Heart left ventricle (tissue), 16 donors: ENCODE results near the gene ARSB. TPM values are rescaled to one million over a fixed set of nuclear protein-coding genes. Genes with fewer than 3 reads are reported as not detected.

ENCODE experiments used
- ATAC-seq, 4 donors: fragments of 200-7000 bp; cut with Tn5 transposase; one replicate each; pipeline ENCODE4 v1.9.1; 2020 to 2022; ENCODE audit warnings: moderate library complexity in 4 of 4, mild to moderate bottlenecking in 3 of 4, moderate number of reproducible peaks in 1 of 4
- DNase-seq, 5 donors: peaks; one replicate each; pipeline ENCODE4 v3.0.0-alpha.2; 2020
- H3K27ac ChIP-seq, 12 donors: fragments of 200-600 bp; sonication (generic) in 4 of 12; one replicate each; pipeline versions ENCODE4 v1.5.0 to v1.8.0; 2016 to 2022; ENCODE audit warnings: mild to moderate bottlenecking in 2 of 12
- H3K27me3 ChIP-seq, 9 donors: fragments of 200-600 bp; sonication (generic) in 2 of 9; one replicate each; pipeline versions ENCODE4 v1.5.1 to v1.8.0; 2016 to 2022; ENCODE audit warnings: mild to moderate bottlenecking in 3 of 9
- H3K36me3 ChIP-seq, 9 donors: fragments of 200-600 bp; sonication (generic) in 2 of 9; one replicate each; pipeline versions ENCODE4 v1.5.0 to v1.8.0; 2018 to 2022; ENCODE audit warnings: mild to moderate bottlenecking in 2 of 9
- H3K4me1 ChIP-seq, 12 donors: fragments of 200-600 bp; sonication (generic) in 4 of 12; one replicate each; pipeline versions ENCODE4 v1.5.0 to v1.8.0; 2016 to 2022; ENCODE audit warnings: mild to moderate bottlenecking in 3 of 12
- H3K4me3 ChIP-seq, 12 donors: fragments of 200-600 bp; sonication (generic) in 4 of 12; one replicate each; pipeline versions ENCODE4 v1.5.0 to v1.8.0; 2017 to 2022; ENCODE audit warnings: mild to moderate bottlenecking in 9 of 12, moderate library complexity in 4 of 12
- H3K9me3 ChIP-seq, 12 donors: fragments of 200-600 bp; sonication (generic) in 4 of 12; one replicate each; pipeline versions ENCODE4 v1.5.0 to v1.8.0; 2016 to 2022; ENCODE audit warnings: mild to moderate bottlenecking in 1 of 12
- POLR2A ChIP-seq, 2 donors: fragments of 450-650 bp; IDR thresholded peaks; one replicate each; pipeline ENCODE4 v1.6.1; 2017; ENCODE audit warnings: antibody characterized with exemption in 2 of 2, mild to moderate bottlenecking in 2 of 2, moderate library complexity in 2 of 2
- WGBS, 4 donors: extraction: QIAGEN DNeasy Blood & Tissue Kit in 2 of 4; methylation state at CpG; one replicate each; pipeline versions ENCODE4 v1.1.5 to v1.1.7; 2013 to 2018; 5-methylcytosine and 5-hydroxymethylcytosine counted together
- intact Hi-C, 10 donors: fragments of 100-400 bp; cut with DNase I; formaldehyde crosslinking; loops; one replicate each; pipeline versions ENCODE4 v1.11.1 to v1.14.2; 2022
- polyA plus RNA-seq, 2 donors: library from polyadenylated mRNA; stranded (reverse); fragments of 200-250 nt; gene quantifications; one replicate each; pipeline ENCODE4 v1.2.3, GENCODE V29; 2013
- total RNA-seq, 9 donors: library from RNA; depleted of rRNA in 2 of 9; stranded (reverse); fragments of >200 nt in 2 of 9; fragmentation: NEBNext Ultra II Directional in 3 of 9; extraction: Animal tissue kit (Norgen Biotek cat#: 25700) in 3 of 9; gene quantifications; one replicate each; pipeline versions ENCODE4 v1.1.0 to v1.2.4, GENCODE V29; 2016 to 2023
- TF ChIP-seq, protein P1 (sequence below), 12 donors: fragments of 200-600 bp; sonication (generic) in 4 of 12; IDR thresholded peaks; one replicate each; pipeline versions ENCODE4 v1.5.0 to v1.8.0; 2018 to 2022; ENCODE audit warnings: antibody characterized with exemption in 12 of 12, mild to moderate bottlenecking in 5 of 12
- donor health status: ischemic (EF 13 %, LVEDD 7.1; RV severe dilation, severe dysfunction).
- donor health status: healthy with polysubstance abuse.
- donor health status: DM: no; HTN: yes; CAD: no.
- donor health status: DM: no; HTN: no; CAD: no.
- donor health status: ischemic (EF 25% LVEDD 6.9; RV normal size, moderate dysfunction).
- donor health status: ischemic (EF 25% LVEDD 5.7; RV mildly dilated, moderate dysfunction).
- donor health status: healthy.
- donor health status: DM: yes; HTN: yes; CAD: no.
- donor health status: ischemic (EF 35%, LVEDD 5.7; RV mildly dilated, moderate dysfunction).
- donor health status: nonischemic (EF 11% LVEDD 7.7; RV severe dilation, severe dysfunction).
- donor health status: DM: yes; HTN: yes; CAD: no.
- donor health status: PGD.
- donor health status: ischemic (EF 29% LVEDD 5.4; RV normal size, mild dysfunction).
- donor health status: nonischemic (EF 23%, LVEDD 6.1; RV moderate dilation, normal function).

ARSB gene
- total and polyA plus RNA-seq, 11 donors = 2.2 to 25.8 (median 14.4) TPM

DNA sequence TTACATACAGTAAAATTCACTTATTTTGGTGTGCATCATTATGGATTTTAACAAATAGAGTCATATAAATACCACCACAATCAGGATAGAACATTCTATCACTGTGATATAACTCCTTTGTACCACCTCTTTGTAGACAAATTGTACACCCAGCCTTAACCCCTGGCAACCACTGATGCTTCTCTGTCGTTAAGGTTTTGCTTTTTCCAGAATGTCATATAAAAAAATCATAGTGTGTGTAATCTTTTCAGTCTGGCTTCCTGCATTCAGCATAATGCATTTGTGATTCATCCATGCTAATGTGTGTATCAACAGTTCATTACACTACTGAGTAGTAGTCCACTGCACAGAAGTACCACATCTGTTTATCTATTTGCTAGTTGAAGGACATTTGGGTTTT, 81.2 kb downstream of the ARSB start:
- 61 to 89% (median 70%) methylated on average over 1 of the region's 1 CpG for WGBS, 4 donors
- Histone ChIP-seq H3K27me3 (no peaks in the 10 kb centered on the region), H3K9me3 (peaks cover 0 to 11% (median 0%) of the 10 kb centered on the region in 12 donors), H3K4me3 (no peak overlapping the region), H3K36me3 (no peaks in the 10 kb centered on the region), H3K4me1 (peaks cover 0 to 40% (median 21%) of the 10 kb centered on the region in 12 donors), H3K27ac (no peak overlapping the region)
- no peak for ATAC-seq
- TF ChIP-seq, protein P1, sequence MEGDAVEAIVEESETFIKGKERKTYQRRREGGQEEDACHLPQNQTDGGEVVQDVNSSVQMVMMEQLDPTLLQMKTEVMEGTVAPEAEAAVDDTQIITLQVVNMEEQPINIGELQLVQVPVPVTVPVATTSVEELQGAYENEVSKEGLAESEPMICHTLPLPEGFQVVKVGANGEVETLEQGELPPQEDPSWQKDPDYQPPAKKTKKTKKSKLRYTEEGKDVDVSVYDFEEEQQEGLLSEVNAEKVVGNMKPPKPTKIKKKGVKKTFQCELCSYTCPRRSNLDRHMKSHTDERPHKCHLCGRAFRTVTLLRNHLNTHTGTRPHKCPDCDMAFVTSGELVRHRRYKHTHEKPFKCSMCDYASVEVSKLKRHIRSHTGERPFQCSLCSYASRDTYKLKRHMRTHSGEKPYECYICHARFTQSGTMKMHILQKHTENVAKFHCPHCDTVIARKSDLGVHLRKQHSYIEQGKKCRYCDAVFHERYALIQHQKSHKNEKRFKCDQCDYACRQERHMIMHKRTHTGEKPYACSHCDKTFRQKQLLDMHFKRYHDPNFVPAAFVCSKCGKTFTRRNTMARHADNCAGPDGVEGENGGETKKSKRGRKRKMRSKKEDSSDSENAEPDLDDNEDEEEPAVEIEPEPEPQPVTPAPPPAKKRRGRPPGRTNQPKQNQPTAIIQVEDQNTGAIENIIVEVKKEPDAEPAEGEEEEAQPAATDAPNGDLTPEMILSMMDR (IDR thresholded peaks at IDR 0.05) = no peak
- DNase-seq = no peak
- intact Hi-C loops = loop anchor here (5.0 to 10.0 kb wide), 9 partner anchors 58 to 439 kb away; partner anchors contain the start of gene LHFPL2 (in 3 of the 10)

DNA sequence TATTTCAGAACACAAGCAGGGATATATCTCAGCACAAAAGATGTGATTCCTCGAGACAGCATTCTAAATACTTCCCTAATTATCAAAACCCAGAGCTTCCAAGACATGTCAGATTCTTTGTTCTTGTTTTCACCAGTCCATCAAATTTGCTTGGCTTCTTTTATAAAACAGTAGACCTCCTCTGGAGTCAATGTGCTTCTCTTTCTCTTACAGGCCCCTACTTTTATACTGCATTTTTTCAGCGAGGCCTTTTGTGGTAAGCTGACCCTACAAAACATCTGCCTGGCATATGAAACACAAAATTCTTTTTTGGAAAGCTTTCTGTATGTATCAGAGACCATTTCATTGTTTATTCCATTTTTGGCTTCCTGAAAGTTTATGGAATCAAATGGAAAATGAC, 81.8 kb downstream of the ARSB start:
- Histone ChIP-seq H3K27me3 (no peaks in the 10 kb centered on the region), H3K4me3 (no peak overlapping the region), H3K27ac (no peak overlapping the region), H3K9me3 (peaks cover 0 to 16% (median 0%) of the 10 kb centered on the region in 12 donors), H3K4me1 (peaks cover 0 to 35% (median 17%) of the 10 kb centered on the region in 12 donors), H3K36me3 (no peaks in the 10 kb centered on the region)
- no peak for ATAC-seq
- 84 to 89% (median 85%) methylated on average over 2 of the region's 2 CpGs for WGBS, 4 donors
- no peak for DNase-seq
- intact Hi-C loops = loop anchor here (5.0 to 10.0 kb wide), 9 partner anchors 59 to 439 kb away; partner anchors contain the start of gene LHFPL2 (in 3 of the 10)
- no peak for TF ChIP-seq POLR2A (IDR thresholded peaks at IDR 0.05)
- TF ChIP-seq, protein P1 (IDR thresholded peaks at IDR 0.05) = no peak

DNA sequence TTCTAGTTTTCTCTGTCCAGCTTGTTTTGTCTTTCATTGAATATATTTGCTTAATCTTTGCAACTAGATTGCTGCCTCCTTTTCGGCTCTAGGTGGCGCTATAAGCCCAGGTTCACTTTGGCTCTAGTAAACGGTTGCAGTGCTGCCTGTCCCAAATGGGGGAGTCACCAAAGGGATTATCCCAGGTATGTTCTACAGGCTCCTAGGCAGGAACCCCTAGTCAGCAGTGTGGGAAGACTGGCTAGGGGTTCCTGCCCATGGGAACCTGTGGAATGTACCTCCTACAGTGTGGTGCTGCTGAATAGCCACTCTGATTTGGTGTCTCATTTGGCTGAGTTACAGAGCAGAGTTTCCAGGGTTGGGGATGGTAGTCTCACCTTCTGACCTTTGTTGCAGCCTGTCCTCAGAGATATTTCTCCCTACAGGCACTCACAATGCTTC, 85.2 kb downstream of the ARSB start:
- Histone ChIP-seq H3K36me3 (no peaks in the 10 kb centered on the region), H3K9me3 (peaks cover 0 to 17% (median 0%) of the 10 kb centered on the region in 12 donors), H3K4me1 (peaks cover 0 to 11% (median under 1%) of the 10 kb centered on the region in 12 donors), H3K4me3 (no peak overlapping the region), H3K27me3 (no peaks in the 10 kb centered on the region), H3K27ac (no peak overlapping the region)
- WGBS, 4 donors = 14 to 17% (median 16%) methylated on average over 3 of the region's 3 CpGs
- DNase-seq (no peak), ATAC-seq (peak in 1 of 4 donors; percentile 36)
- intact Hi-C loops = loop anchor here (2.0 to 10.0 kb wide), 10 partner anchors 62 to 435 kb away; partner anchors contain the start of gene LHFPL2 (in 3 of the 10)
- TF ChIP-seq, protein P1 (IDR thresholded peaks at IDR 0.05) = peak; percentile 40 to 74 (median 58)
- TF ChIP-seq POLR2A (IDR thresholded peaks at IDR 0.05) = no peak

DNA sequence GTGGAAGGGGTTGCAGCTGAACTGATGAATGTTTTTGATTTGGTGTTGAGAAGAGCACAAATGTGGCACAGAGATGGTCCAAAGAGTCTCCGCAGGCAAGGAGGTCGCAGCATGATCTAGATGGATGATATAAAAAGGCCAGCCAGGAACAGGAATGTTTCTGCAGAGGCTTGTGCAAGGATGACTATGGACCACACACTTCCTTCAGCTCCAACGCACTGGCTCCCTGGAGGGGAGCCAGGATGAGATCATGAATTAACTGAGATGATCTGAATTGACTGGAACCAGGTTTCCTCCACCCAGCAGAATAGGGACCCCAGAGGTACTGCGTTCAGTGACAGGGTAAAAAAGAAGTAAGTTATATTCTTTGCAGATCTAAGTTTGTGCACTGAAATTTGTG, 89.0 kb downstream of the ARSB start:
- no peak for DNase-seq
- 43 to 51% (median 46%) methylated on average over 4 of the region's 4 CpGs for WGBS, 4 donors
- Histone ChIP-seq H3K9me3 (peaks cover 0 to 17% (median 0%) of the 10 kb centered on the region in 12 donors), H3K27ac (no peak overlapping the region), H3K4me3 (no peak overlapping the region), H3K36me3 (no peaks in the 10 kb centered on the region), H3K4me1 (peaks cover 0 to 9% (median 0%) of the 10 kb centered on the region in 12 donors), H3K27me3 (no peaks in the 10 kb centered on the region)
- peak in 3 of 4 donors; percentile 44 to 76 (median 58) for ATAC-seq
- no peak for TF ChIP-seq POLR2A (IDR thresholded peaks at IDR 0.05)
- TF ChIP-seq, protein P1 (IDR thresholded peaks at IDR 0.05) = no peak
- intact Hi-C loops = no loop called here
